GM19193 (cell line): ENCODE measurements around the gene PDXK.

ENCODE experiments used
- POLR2A ChIP-seq: IDR thresholded peaks from 4 replicates; pipeline ENCODE4 v1.6.1; 2011; ENCODE audit not compliant: insufficient read depth, insufficient read length; ENCODE audit errors: extremely low read depth

Gene PDXK

GRCh38 chr21:43771199-43771675, 52.3 kb downstream of the PDXK start:
- no peak for TF ChIP-seq POLR2A

- no peak for TF ChIP-seq POLR2A
These were observed 52.9 kb downstream of the PDXK start for GRCh38 chr21:43771698-43772424.

- no peak for TF ChIP-seq POLR2A
These were observed 53.5 kb downstream of the PDXK start for GRCh38 chr21:43772425-43772821.

GRCh38 chr21:43774163-43774562, 55.2 kb downstream of the PDXK start:
- no peak for TF ChIP-seq POLR2A

GRCh38 chr21:43775190-43775589, 56.3 kb downstream of the PDXK start:
- TF ChIP-seq POLR2A = no peak

GRCh38 chr21:43775795-43776430, 57.0 kb downstream of the PDXK start, which contains the start of gene CSTB:
Gene CSTB (minus strand): TSS chr21:43776308. CDS start chr21:43776269, 39 bp downstream.
- peak; percentile 88 for TF ChIP-seq POLR2A

GRCh38 chr21:43777953-43778352, 59.0 kb downstream of the PDXK start:
- no peak for TF ChIP-seq POLR2A

GRCh38 chr21:43778469-43779335, 59.8 kb downstream of the PDXK start:
- no peak for TF ChIP-seq POLR2A

- no peak for TF ChIP-seq POLR2A
These were observed 60.7 kb downstream of the PDXK start for GRCh38 chr21:43779660-43780059.

GRCh38 chr21:43781846-43782245, 62.9 kb downstream of the PDXK start:
- TF ChIP-seq POLR2A = no peak

GRCh38 chr21:43782431-43783097, 63.6 kb downstream of the PDXK start:
- TF ChIP-seq POLR2A = no peak

- TF ChIP-seq POLR2A = no peak
These were observed 64.3 kb downstream of the PDXK start for GRCh38 chr21:43783098-43783700.

GRCh38 chr21:43785134-43785533, 66.2 kb downstream of the PDXK start:
- no peak for TF ChIP-seq POLR2A

GRCh38 chr21:43786300-43786806, 67.4 kb downstream of the PDXK start:
- TF ChIP-seq POLR2A = no peak
